GM21786 (cell line): Measurements from ENCODE around the gene OR6M1.

Source experiments
- ATAC-seq: cut with Tn5 transposase; IDR thresholded peaks from one replicate; pipeline ENCODE4 v1.9.1; 2021; ENCODE audit not compliant: unreplicated experiment

Gene OR6M1

DNA sequence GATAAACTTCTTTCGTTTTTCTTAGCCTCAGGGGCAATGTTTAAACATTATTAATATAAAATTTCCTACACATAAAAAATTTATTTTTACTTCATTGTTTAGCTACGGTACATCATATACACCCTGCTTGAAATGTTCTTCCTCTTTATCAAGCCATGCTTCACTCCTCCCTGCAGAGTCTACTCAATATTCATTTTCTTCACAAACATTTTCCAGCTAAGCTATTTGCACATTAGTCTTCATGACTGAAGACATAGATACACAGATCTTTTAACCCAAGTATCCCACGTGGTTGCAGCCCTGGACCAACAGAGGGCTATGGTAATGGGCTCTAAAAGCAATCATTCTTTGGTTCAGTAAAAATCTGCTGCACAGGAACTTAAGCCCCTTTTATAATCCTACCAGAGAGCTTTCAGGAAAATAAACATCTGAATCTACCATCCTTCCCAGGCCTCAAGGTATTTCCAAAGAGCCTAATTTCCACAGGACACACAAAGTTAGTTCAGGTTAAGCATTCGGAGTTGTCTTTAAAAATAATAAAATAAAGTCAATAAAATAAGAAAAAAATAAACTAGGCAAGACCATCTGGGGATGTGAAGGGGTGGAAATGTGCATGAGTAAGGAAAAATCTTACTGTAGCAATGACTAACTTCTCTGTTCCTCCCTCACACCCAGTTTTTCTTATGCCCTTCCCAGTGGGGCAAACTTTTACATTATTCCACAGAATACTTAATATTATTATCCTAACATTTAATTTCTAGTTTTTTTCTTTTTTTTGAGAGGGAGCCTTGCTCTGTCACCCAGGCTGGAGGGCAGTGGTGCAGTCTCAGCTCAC, 30.2 kb downstream of the OR6M1 start:
- ATAC-seq: no peak

DNA sequence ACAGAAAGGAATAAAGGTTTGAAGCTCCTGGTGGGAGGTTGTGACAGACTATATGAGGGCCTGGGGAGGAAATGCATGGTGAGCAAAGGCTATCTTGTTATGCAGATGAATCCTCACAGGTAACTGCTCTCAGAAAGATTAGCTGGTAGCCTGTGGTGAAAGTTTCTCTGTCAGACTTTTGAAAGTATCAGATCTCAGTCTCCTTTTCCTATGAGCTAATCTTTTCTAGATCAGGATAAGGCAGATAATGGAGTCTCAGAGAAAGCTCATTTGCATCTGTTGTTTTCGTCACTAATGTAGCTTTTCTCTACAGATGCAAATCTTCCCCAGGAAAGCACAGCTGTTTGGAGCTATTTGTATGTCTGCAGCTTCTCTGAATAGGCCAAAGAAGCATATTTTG, 30.9 kb downstream of the OR6M1 start:
- ATAC-seq: no peak

GRCh38 chr11:123773959-123774358, 32.2 kb downstream of the OR6M1 start:
- no peak for ATAC-seq

DNA sequence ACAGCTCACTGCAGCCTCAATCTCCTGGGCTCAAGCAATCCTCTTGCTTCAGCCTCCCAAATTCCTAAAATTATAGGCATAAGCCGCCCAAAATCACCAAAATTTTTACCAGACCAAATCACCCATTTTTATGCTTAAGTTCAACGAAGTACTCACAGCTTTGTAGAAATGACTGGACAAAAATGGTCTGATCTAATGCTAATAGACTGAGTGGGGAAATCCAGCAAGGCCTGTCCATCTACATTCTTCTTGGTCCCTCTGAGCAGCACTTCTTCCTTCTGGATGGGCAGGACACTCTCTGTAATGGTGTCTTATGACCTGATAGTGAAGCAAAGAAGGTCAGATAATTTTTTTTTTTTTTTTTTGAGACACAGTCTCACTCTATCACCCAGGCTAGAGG, 33.1 kb downstream of the OR6M1 start:
- no peak for ATAC-seq

DNA sequence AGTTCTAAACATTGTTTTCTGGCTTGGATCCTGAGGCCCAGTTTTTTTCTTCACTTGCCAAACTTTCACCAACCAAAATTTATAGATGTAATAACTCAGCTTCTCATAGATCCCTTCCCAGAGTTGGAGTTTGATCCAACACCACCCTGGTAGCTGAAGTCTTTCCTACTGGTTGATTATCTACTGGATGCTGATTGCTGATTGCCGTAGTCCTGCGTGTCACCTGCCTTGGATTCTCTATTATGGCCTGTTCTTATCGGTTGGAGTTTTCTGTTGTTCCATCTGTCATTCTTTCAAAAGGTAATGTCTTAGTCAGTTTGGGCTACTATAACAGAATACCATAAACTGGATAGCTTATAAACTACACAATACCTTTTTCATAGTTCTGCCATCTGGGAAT, 34.5 kb downstream of the OR6M1 start:
- no peak for ATAC-seq

- ATAC-seq: no peak
Measured at GRCh38 chr11:123770712-123771111, 35.4 kb downstream of the OR6M1 start.

DNA sequence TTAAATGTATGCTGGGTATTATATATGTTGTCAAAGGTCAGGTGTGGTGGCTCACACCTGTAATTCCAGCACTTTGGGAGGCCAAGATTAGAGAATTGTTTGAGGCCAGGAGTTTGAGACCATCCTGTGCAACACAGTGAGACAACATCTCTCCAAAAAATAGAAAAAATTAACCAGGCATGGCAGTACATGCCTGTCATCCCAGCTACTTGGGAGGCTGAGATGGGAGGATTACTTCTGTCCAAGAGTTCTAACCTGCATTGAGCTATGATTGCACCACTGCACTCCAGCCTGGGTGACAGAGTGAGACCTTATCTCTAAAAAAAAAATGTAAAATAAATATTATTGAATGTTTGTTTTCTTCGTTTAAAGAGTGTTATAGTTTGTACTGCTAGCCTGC, 40.5 kb downstream of the OR6M1 start:
- ATAC-seq: no peak

DNA sequence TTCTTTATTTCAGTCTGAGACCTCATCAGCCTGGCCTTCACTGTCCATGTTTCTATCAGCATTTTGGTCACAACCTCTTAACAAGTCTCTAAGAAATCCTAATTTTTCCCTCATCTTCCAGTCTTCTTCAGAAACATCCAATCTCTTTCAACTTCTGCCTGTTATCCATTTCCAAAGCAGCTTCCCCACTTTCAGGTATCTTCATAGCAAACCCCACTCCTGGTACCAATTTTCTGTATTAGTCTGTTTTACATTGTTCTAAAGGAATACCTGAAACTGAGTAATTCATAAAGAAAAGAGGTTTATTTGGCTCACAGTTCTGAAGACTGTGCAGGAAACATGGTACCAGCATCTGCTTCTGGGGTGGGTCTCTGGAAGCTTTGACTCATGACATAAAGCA, 43.7 kb downstream of the OR6M1 start:
- ATAC-seq: no peak

GRCh38 chr11:123760894-123761293, 45.3 kb downstream of the OR6M1 start:
- ATAC-seq: peak; percentile 77

- no peak for ATAC-seq
Measured at GRCh38 chr11:123757976-123758375, 48.2 kb downstream of the OR6M1 start.

GRCh38 chr11:123755813-123756212, 50.3 kb downstream of the OR6M1 start:
- ATAC-seq: no peak
